Measurements from ENCODE around the gene GSE1. TPM values are rescaled to one million over a fixed set of nuclear protein-coding genes. Genes with fewer than 3 reads are reported as not detected.

The GSE1 gene
- total RNA-seq, 1 donor from 2014 or later: 80.8 TPM

- H3K4me1 ChIP-seq: peaks cover 47% of the 10 kb centered on the region
- H3K4me3 ChIP-seq: no peak overlapping the region
- no peak overlapping the region for H3K27ac ChIP-seq
- H3K36me3 ChIP-seq: peaks cover 0 to 5% of the 10 kb centered on the region in 2 donors
- no peak for DNase-seq (ENCODE audit: extremely low spot score in 2 of 2)
- no peaks in the 10 kb centered on the region for H3K27me3 ChIP-seq
- TF ChIP-seq POLR2A (IDR thresholded peaks at IDR 0.05): no peak
- TF ChIP-seq, protein P1, sequence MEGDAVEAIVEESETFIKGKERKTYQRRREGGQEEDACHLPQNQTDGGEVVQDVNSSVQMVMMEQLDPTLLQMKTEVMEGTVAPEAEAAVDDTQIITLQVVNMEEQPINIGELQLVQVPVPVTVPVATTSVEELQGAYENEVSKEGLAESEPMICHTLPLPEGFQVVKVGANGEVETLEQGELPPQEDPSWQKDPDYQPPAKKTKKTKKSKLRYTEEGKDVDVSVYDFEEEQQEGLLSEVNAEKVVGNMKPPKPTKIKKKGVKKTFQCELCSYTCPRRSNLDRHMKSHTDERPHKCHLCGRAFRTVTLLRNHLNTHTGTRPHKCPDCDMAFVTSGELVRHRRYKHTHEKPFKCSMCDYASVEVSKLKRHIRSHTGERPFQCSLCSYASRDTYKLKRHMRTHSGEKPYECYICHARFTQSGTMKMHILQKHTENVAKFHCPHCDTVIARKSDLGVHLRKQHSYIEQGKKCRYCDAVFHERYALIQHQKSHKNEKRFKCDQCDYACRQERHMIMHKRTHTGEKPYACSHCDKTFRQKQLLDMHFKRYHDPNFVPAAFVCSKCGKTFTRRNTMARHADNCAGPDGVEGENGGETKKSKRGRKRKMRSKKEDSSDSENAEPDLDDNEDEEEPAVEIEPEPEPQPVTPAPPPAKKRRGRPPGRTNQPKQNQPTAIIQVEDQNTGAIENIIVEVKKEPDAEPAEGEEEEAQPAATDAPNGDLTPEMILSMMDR (IDR thresholded peaks at IDR 0.05): no peak
- TF ChIP-seq POLR2AphosphoS5 (IDR thresholded peaks at IDR 0.05; ENCODE audit: insufficient read depth in 1 of 2, low read depth in 1 of 2): no peak
- no peaks in the 10 kb centered on the region for H3K9me3 ChIP-seq
- intact Hi-C loops (cut with DNase I): no loop called here
Measured at GRCh38 chr16:85627526-85628264, 14.6 kb downstream of the GSE1 start.

GRCh38 chr16:85628265-85628556 is 15.1 kb downstream of the GSE1 start:
- peaks cover 41% of the 10 kb centered on the region for H3K4me1 ChIP-seq
- no peak for DNase-seq (ENCODE audit: extremely low spot score in 2 of 2)
- H3K9me3 ChIP-seq: no peaks in the 10 kb centered on the region
- H3K27me3 ChIP-seq: no peaks in the 10 kb centered on the region
- H3K4me3 ChIP-seq: no peak overlapping the region
- peaks cover 0 to 5% of the 10 kb centered on the region in 2 donors for H3K36me3 ChIP-seq
- H3K27ac ChIP-seq: no peak overlapping the region
- intact Hi-C loops (cut with DNase I): no loop called here
- TF ChIP-seq POLR2AphosphoS5 (IDR thresholded peaks at IDR 0.05; ENCODE audit: insufficient read depth in 1 of 2, low read depth in 1 of 2): no peak
- TF ChIP-seq POLR2A (IDR thresholded peaks at IDR 0.05): no peak
- TF ChIP-seq, protein P1 (IDR thresholded peaks at IDR 0.05): no peak

- no peaks in the 10 kb centered on the region for H3K27me3 ChIP-seq
- H3K27ac ChIP-seq: no peak overlapping the region
- intact Hi-C loops (cut with DNase I): no loop called here
- peaks cover 38% of the 10 kb centered on the region for H3K4me1 ChIP-seq
- DNase-seq (ENCODE audit: extremely low spot score in 2 of 2): no peak
- H3K36me3 ChIP-seq: peaks cover 0 to 5% of the 10 kb centered on the region in 2 donors
- no peaks in the 10 kb centered on the region for H3K9me3 ChIP-seq
- H3K4me3 ChIP-seq: no peak overlapping the region
- TF ChIP-seq POLR2AphosphoS5 (IDR thresholded peaks at IDR 0.05; ENCODE audit: insufficient read depth in 1 of 2, low read depth in 1 of 2): no peak
- TF ChIP-seq, protein P1 (IDR thresholded peaks at IDR 0.05): no peak
- TF ChIP-seq POLR2A (IDR thresholded peaks at IDR 0.05): no peak
Measured at GRCh38 chr16:85628645-85629044, 15.5 kb downstream of the GSE1 start.

DNA sequence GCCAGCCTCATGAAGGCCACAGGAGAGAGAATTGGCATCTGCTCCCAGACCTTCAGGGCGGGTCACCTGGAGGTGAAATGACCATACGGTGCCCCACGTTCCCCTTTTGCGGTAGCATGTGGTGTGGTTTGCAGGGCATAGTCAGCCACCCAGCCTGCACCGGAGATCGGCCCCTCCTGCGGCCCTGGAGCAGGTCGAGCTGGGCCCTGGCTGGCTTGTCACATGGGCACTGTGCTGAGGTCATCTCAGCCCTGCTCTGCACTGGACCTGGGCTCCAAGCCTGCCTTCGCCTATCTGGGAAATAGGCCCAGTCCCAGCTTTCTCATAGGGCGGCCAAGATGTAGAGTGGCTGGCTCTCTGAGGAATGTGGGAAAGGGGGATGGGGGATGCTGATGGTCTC is 16.2 kb downstream of the GSE1 start:
- H3K4me3 ChIP-seq: no peak overlapping the region
- H3K27ac ChIP-seq: no peak overlapping the region
- peaks cover 38% of the 10 kb centered on the region for H3K4me1 ChIP-seq
- DNase-seq (ENCODE audit: extremely low spot score in 2 of 2): no peak
- intact Hi-C loops (cut with DNase I): no loop called here
- no peaks in the 10 kb centered on the region for H3K9me3 ChIP-seq
- H3K27me3 ChIP-seq: no peaks in the 10 kb centered on the region
- peaks cover 0 to 5% of the 10 kb centered on the region in 2 donors for H3K36me3 ChIP-seq
- TF ChIP-seq, protein P1 (IDR thresholded peaks at IDR 0.05): no peak
- TF ChIP-seq POLR2A (IDR thresholded peaks at IDR 0.05): no peak
- TF ChIP-seq POLR2AphosphoS5 (IDR thresholded peaks at IDR 0.05; ENCODE audit: insufficient read depth in 1 of 2, low read depth in 1 of 2): no peak

- intact Hi-C loops (cut with DNase I): no loop called here
- H3K36me3 ChIP-seq: peaks cover 0 to 5% of the 10 kb centered on the region in 2 donors
- H3K27me3 ChIP-seq: no peaks in the 10 kb centered on the region
- TF ChIP-seq POLR2A (IDR thresholded peaks at IDR 0.05) (no peak), POLR2AphosphoS5 (IDR thresholded peaks at IDR 0.05; ENCODE audit: insufficient read depth in 1 of 2, low read depth in 1 of 2) (no peak)
- TF ChIP-seq, protein P1 (IDR thresholded peaks at IDR 0.05): no peak
- no peak for DNase-seq (ENCODE audit: extremely low spot score in 2 of 2)
- H3K4me1 ChIP-seq: peaks cover 40% of the 10 kb centered on the region
- no peak overlapping the region for H3K4me3 ChIP-seq
- no peak overlapping the region for H3K27ac ChIP-seq
- H3K9me3 ChIP-seq: no peaks in the 10 kb centered on the region
Measured at GRCh38 chr16:85629853-85630252, 16.7 kb downstream of the GSE1 start.
